B cell (primary cell): ENCODE results near the gene PITX2. TPM values are rescaled to one million over a fixed set of nuclear protein-coding genes. Genes with fewer than 3 reads are reported as not detected.

Experiments
- ATAC-seq: fragments of 200-7000 bp; cut with Tn5 transposase; one replicate; pipeline ENCODE4 v1.10.0; 2021; ENCODE audit warnings: low read depth, mild to moderate bottlenecking, moderate number of reproducible peaks, moderate library complexity
- CTCF ChIA-PET: fragments of 350-600 bp; sonication (Branson Sonifier 250); formaldehyde crosslinking; loops from one replicate; lab custom pipeline; 2021; ENCODE audit warnings: antibody characterized with exemption, inconsistent platforms; lab: Charles Lee
- POLR2A ChIA-PET: fragments of 350-600 bp; sonication (Branson Sonifier 250); formaldehyde crosslinking; loops from one replicate; lab custom pipeline; 2021; ENCODE audit warnings: antibody characterized with exemption; lab: Charles Lee
- DNase-seq: peaks from one replicate; pipeline ENCODE4 v3.0.0; 2013
- H2AFZ ChIP-seq: 2 replicates; pipeline ENCODE4 v1.6.1; 2012; ENCODE audit warnings: mild to moderate bottlenecking, low read depth, low read length; ENCODE audit not compliant: insufficient read depth, poor library complexity, severe bottlenecking
- H3K27ac ChIP-seq, 2 donors: 1 replicate in 1 of 2; 2 replicates in 1 of 2; pipeline ENCODE4 v1.5.1; 2012 to 2013; ENCODE audit warnings: low read length in 2 of 2, mild to moderate bottlenecking in 2 of 2, moderate library complexity in 1 of 2
- H3K27me3 ChIP-seq, 4 experiments: fragments of 200-600 bp in 1 of 4; sonication (generic) in 1 of 4; replicated peaks in 1 of 4; 1 replicate in 2 of 4; 2 replicates in 2 of 4; pipeline versions ENCODE4 v1.6.1 to v1.7.0; 2013 to 2016; ENCODE audit warnings: low read length in 3 of 4, mild to moderate bottlenecking in 2 of 4, mixed read lengths in 1 of 4, moderate library complexity in 1 of 4; ENCODE audit not compliant: insufficient read depth in 4 of 4, control insufficient read depth in 3 of 4; ENCODE audit errors: control extremely low read depth in 1 of 4
- H3K36me3 ChIP-seq, 2 experiments: replicated peaks in 1 of 2; 1 replicate in 1 of 2; 2 replicates in 1 of 2; pipeline versions ENCODE4 v1.6.1 to v1.7.1; 2013; ENCODE audit warnings: low read length in 1 of 2; ENCODE audit not compliant: insufficient read depth in 2 of 2, control insufficient read depth in 1 of 2; ENCODE audit errors: control extremely low read depth in 1 of 2, extremely low read depth in 1 of 2
- H3K4me1 ChIP-seq, 2 donors: fragments of 200-600 bp in 1 of 2; sonication (generic) in 1 of 2; 1 replicate in 1 of 2; 2 replicates in 1 of 2; pipeline versions ENCODE4 v1.5.1 to v1.6.1; 2013 to 2017; ENCODE audit warnings: low read length in 2 of 2; ENCODE audit not compliant: control insufficient read depth in 2 of 2, insufficient read depth in 2 of 2
- H3K4me2 ChIP-seq: replicated peaks from 2 replicates; pipeline ENCODE3; 2012; ENCODE audit warnings: mild to moderate bottlenecking, low read depth, low read length; ENCODE audit not compliant: poor library complexity, severe bottlenecking
- H3K4me3 ChIP-seq, 5 experiments: fragments of 200-600 bp in 1 of 5; sonication (generic) in 1 of 5; 1 replicate in 3 of 5; 2 replicates in 2 of 5; pipeline versions ENCODE4 v1.5.1 to v1.7.0; 2011 to 2016; ENCODE audit warnings: low read length in 4 of 5, mild to moderate bottlenecking in 4 of 5, low read depth in 2 of 5, control low read depth in 1 of 5, moderate library complexity in 1 of 5; ENCODE audit not compliant: insufficient read depth in 1 of 5; ENCODE audit errors: control extremely low read depth in 1 of 5, extremely low read depth in 1 of 5
- H3K79me2 ChIP-seq: fragments of 200-600 bp; sonication (generic); one replicate; pipeline ENCODE4 v1.6.0; 2016; ENCODE audit warnings: low read length; ENCODE audit not compliant: control insufficient read depth, insufficient read depth
- H3K9ac ChIP-seq: fragments of 200-600 bp; sonication (generic); 2 replicates; pipeline ENCODE4 v1.6.1; 2017; ENCODE audit warnings: mild to moderate bottlenecking, low read length, moderate library complexity
- H3K9me3 ChIP-seq, 3 donors: one replicate each; pipeline versions ENCODE4 v1.6.1 to v1.7.1; 2013; ENCODE audit warnings: low read length in 2 of 3; ENCODE audit not compliant: control insufficient read depth in 2 of 3, insufficient read depth in 1 of 3; ENCODE audit errors: control extremely low read depth in 1 of 3
- H4K20me1 ChIP-seq: 2 replicates; pipeline ENCODE4 v1.6.0; 2012; ENCODE audit warnings: mild to moderate bottlenecking, low read length; ENCODE audit not compliant: insufficient read depth, control insufficient read depth, poor library complexity, severe bottlenecking
- H3K27ac Mint-ChIP-seq: one replicate; pipeline ENCODE4 v1.8.0; 2021; ENCODE audit warnings: mixed read lengths
- H3K27me3 Mint-ChIP-seq: one replicate; pipeline ENCODE4 v1.8.0; 2021; ENCODE audit warnings: mixed read lengths
- H3K4me1 Mint-ChIP-seq: one replicate; pipeline ENCODE4 v1.8.0; 2021; ENCODE audit warnings: mixed read lengths
- H3K4me3 Mint-ChIP-seq: one replicate; pipeline ENCODE4 v1.8.0; 2021; ENCODE audit warnings: mixed read lengths
- H3K9me3 Mint-ChIP-seq: one replicate; pipeline ENCODE4 v1.8.0; 2022; ENCODE audit warnings: mixed read lengths; ENCODE audit not compliant: insufficient read depth
- CTCF ChIP-seq: fragments of 200-600 bp; IDR thresholded peaks from one replicate; pipeline ENCODE4 v1.8.0; 2022; ENCODE audit warnings: antibody characterized with exemption, mild to moderate bottlenecking
- EZH2 ChIP-seq: IDR thresholded peaks from 2 replicates; pipeline ENCODE4 v1.6.1; 2012; ENCODE audit warnings: borderline replicate concordance, low read depth, mild to moderate bottlenecking, moderate library complexity, low read length; ENCODE audit not compliant: insufficient read depth, poor library complexity, severe bottlenecking
- WGBS: methylation state at CpG from one replicate; pipeline ENCODE4 v1.1.5; 2013; ENCODE audit warnings: missing lambda C conversion rate; ENCODE audit not compliant: insufficient coverage; 5-methylcytosine and 5-hydroxymethylcytosine counted together
- intact Hi-C: fragments of 100-400 bp; cut with micrococcal nuclease; formaldehyde crosslinking; loops from one replicate; pipeline ENCODE4 v1.10.0; 2022
- polyA plus RNA-seq: library from polyadenylated mRNA; depleted of rRNA; stranded (reverse); fragments of >200 nt; gene quantifications from 2 replicates; pipeline ENCODE4 v1.2.3, GENCODE V29; 2012
- total RNA-seq, 2 donors: library from RNA; stranded (reverse); fragments of 120-200 nt in 1 of 2; gene quantifications; 1 replicate in 1 of 2; 2 replicates in 1 of 2; pipeline versions ENCODE4 v1.2.3 to v1.2.4, GENCODE V29; 2013 to 2022

The PITX2 gene
- total and polyA plus RNA-seq, 2 donors (not counting 1 experiment from before 2014, with no cell fraction given): not detected

- Histone ChIP-seq H3K4me2 (no peak overlapping the region), H3K4me3 (no peak overlapping the region), H3K79me2 (no peaks in the 10 kb centered on the region), H3K27ac (no peak overlapping the region), H3K27me3 (peaks cover 0 to 61% (median 57%) of the 10 kb centered on the region in 4 experiments), H3K9me3 (peaks cover 0 to 24% (median 2%) of the 10 kb centered on the region in 3 donors), H4K20me1 (no peaks in the 10 kb centered on the region), H2AFZ (no peak overlapping the region), H3K4me1 (peaks cover 0 to 2% of the 10 kb centered on the region in 2 donors), H3K36me3 (no peaks in the 10 kb centered on the region), H3K9ac (no peak overlapping the region)
- no peak for TF ChIP-seq CTCF
- TF ChIP-seq EZH2: no peak
- Mint-ChIP-seq H3K27ac (no peak overlapping the region), H3K4me1 (no peaks in the 10 kb centered on the region), H3K4me3 (no peak overlapping the region), H3K9me3 (no peaks in the 10 kb centered on the region), H3K27me3 (peaks cover 65% of the 10 kb centered on the region)
- 26% methylated on average over 7 of the region's 9 CpGs for WGBS
- POLR2A ChIA-PET: no interaction called here
- no peak for ATAC-seq
- intact Hi-C loops: no loop called here
- CTCF ChIA-PET: no interaction called here
- no peak for DNase-seq
Observed at GRCh38 chr4:110640576-110640975, 17.7 kb upstream of the PITX2 start.

GRCh38 chr4:110639207-110640090 lies 16.6 kb upstream of the PITX2 start:
- H3K4me3 Mint-ChIP-seq: no peak overlapping the region
- WGBS: 23% methylated on average over 23 of the region's 34 CpGs
- no peaks in the 10 kb centered on the region for H3K9me3 Mint-ChIP-seq
- Histone ChIP-seq H3K27me3 (peaks cover 2 to 68% (median 62%) of the 10 kb centered on the region in 4 experiments), H3K9me3 (peaks cover 0 to 24% (median 2%) of the 10 kb centered on the region in 3 donors), H3K4me2 (no peak overlapping the region), H3K9ac (no peak overlapping the region), H4K20me1 (no peaks in the 10 kb centered on the region), H2AFZ (no peak overlapping the region), H3K27ac (no peak overlapping the region), H3K36me3 (no peaks in the 10 kb centered on the region), H3K4me1 (peaks cover 0 to 2% of the 10 kb centered on the region in 2 donors), H3K4me3 (no peak overlapping the region), H3K79me2 (no peaks in the 10 kb centered on the region)
- TF ChIP-seq CTCF (no peak), EZH2 (no peak)
- POLR2A ChIA-PET: no interaction called here
- CTCF ChIA-PET: interaction anchor here (0.6 kb wide), 1 partner anchor 19 kb away, joined by 3 read pairs; no protein-coding TSS in a partner anchor
- no peaks in the 10 kb centered on the region for H3K4me1 Mint-ChIP-seq
- no peak overlapping the region for H3K27ac Mint-ChIP-seq
- peaks cover 73% of the 10 kb centered on the region for H3K27me3 Mint-ChIP-seq
- intact Hi-C loops: no loop called here
- ATAC-seq (no peak), DNase-seq (no peak)
